Uterus (tissue), 4 donors: Measurements from ENCODE around the gene CAMTA1. TPM values are rescaled to one million over a fixed set of nuclear protein-coding genes. Genes with fewer than 3 reads are reported as not detected.

Experiments used
- DNase-seq, 2 donors: peaks; one replicate each; pipeline ENCODE4 v3.0.0-alpha.2; 2019 to 2020
- H3K27ac ChIP-seq, 2 donors: fragments of 200-600 bp; sonication (generic); 1 replicate in 1 of 2; 2 replicates in 1 of 2; pipeline ENCODE4 v1.5.1; 2016 to 2018
- H3K27me3 ChIP-seq, 2 donors: fragments of 200-600 bp; sonication (generic); one replicate each; pipeline ENCODE4 v1.5.1; 2018 to 2019; ENCODE audit warnings: control low read depth in 1 of 2
- H3K36me3 ChIP-seq, 2 donors: fragments of 200-600 bp; sonication (generic); one replicate each; pipeline ENCODE4 v1.5.1; 2019; ENCODE audit warnings: control low read depth in 1 of 2
- H3K4me1 ChIP-seq, 2 donors: fragments of 200-600 bp; sonication (generic); one replicate each; pipeline ENCODE4 v1.5.1; 2018 to 2019; ENCODE audit warnings: control low read depth in 1 of 2
- H3K4me3 ChIP-seq, 2 donors: fragments of 200-600 bp; sonication (generic); 1 replicate in 1 of 2; 2 replicates in 1 of 2; pipeline ENCODE4 v1.5.1; 2018 to 2019; ENCODE audit warnings: mild to moderate bottlenecking in 1 of 2
- H3K9me3 ChIP-seq, 2 donors: fragments of 200-600 bp; sonication (generic); one replicate each; pipeline ENCODE4 v1.5.1; 2019; ENCODE audit warnings: control low read depth in 1 of 2
- POLR2A ChIP-seq, 2 donors: fragments of 450-650 bp; IDR thresholded peaks; one replicate each; pipeline ENCODE4 v1.6.1; 2016; ENCODE audit warnings: antibody characterized with exemption in 2 of 2, mild to moderate bottlenecking in 1 of 2, moderate library complexity in 1 of 2
- intact Hi-C: fragments of 100-400 bp; cut with DNase I; formaldehyde crosslinking; loops from one replicate; pipeline ENCODE4 v1.15.1; 2023; ENCODE audit warnings: low total_unique reads
- total RNA-seq, 4 donors: library from RNA; depleted of rRNA in 3 of 4; stranded (reverse); fragments of >200 nt in 3 of 4; gene quantifications; one replicate each; pipeline versions ENCODE4 v1.1.0 to v1.2.4, GENCODE V29; 2014 to 2023
- TF ChIP-seq, protein P1 (sequence below), 4 experiments: fragments of 200-600 bp in 2 of 4; fragments of 450-650 bp in 2 of 4; sonication (generic) in 2 of 4; IDR thresholded peaks; one replicate each; pipeline ENCODE4 v1.5.1; 2016 to 2019; ENCODE audit warnings: antibody characterized with exemption in 4 of 4, mild to moderate bottlenecking in 2 of 4, moderate library complexity in 1 of 4
- donor health status: DM: yes; HTN: yes; CAD: no.

Gene CAMTA1
- total RNA-seq, 4 donors from 2014 or later = 29.7 to 427 (median 64.8) TPM

DNA sequence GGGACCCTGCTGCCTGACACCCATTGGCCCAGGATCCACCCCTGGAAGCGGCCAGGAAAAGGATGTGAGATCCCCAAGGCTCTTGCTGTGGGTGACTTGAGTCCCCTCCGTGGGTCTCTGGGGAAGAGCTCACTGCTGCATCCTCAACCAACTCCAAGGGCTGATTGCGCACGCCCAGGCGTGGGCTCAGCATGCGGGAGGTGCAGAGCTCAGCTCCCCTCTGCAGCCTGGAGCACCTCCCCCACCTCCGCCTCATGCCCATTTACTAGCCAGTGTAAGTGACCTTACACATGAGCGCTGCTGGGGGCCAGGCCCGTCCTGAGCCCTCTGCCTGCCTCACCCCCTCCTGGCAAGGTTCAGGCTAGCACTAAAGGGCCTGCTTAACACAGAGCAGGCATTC lies 847.4 kb downstream of the CAMTA1 start:
- H3K9me3 ChIP-seq = no peaks in the 10 kb centered on the region
- no peaks in the 10 kb centered on the region for H3K27me3 ChIP-seq
- intact Hi-C loops = no loop called here
- TF ChIP-seq, protein P1, sequence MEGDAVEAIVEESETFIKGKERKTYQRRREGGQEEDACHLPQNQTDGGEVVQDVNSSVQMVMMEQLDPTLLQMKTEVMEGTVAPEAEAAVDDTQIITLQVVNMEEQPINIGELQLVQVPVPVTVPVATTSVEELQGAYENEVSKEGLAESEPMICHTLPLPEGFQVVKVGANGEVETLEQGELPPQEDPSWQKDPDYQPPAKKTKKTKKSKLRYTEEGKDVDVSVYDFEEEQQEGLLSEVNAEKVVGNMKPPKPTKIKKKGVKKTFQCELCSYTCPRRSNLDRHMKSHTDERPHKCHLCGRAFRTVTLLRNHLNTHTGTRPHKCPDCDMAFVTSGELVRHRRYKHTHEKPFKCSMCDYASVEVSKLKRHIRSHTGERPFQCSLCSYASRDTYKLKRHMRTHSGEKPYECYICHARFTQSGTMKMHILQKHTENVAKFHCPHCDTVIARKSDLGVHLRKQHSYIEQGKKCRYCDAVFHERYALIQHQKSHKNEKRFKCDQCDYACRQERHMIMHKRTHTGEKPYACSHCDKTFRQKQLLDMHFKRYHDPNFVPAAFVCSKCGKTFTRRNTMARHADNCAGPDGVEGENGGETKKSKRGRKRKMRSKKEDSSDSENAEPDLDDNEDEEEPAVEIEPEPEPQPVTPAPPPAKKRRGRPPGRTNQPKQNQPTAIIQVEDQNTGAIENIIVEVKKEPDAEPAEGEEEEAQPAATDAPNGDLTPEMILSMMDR (IDR thresholded peaks at IDR 0.05) = no peak
- TF ChIP-seq POLR2A (IDR thresholded peaks at IDR 0.05) = no peak
- H3K4me1 ChIP-seq = no peaks in the 10 kb centered on the region
- no peak overlapping the region for H3K4me3 ChIP-seq
- no peaks in the 10 kb centered on the region for H3K36me3 ChIP-seq
- H3K27ac ChIP-seq = no peak overlapping the region
- DNase-seq = no peak

DNA sequence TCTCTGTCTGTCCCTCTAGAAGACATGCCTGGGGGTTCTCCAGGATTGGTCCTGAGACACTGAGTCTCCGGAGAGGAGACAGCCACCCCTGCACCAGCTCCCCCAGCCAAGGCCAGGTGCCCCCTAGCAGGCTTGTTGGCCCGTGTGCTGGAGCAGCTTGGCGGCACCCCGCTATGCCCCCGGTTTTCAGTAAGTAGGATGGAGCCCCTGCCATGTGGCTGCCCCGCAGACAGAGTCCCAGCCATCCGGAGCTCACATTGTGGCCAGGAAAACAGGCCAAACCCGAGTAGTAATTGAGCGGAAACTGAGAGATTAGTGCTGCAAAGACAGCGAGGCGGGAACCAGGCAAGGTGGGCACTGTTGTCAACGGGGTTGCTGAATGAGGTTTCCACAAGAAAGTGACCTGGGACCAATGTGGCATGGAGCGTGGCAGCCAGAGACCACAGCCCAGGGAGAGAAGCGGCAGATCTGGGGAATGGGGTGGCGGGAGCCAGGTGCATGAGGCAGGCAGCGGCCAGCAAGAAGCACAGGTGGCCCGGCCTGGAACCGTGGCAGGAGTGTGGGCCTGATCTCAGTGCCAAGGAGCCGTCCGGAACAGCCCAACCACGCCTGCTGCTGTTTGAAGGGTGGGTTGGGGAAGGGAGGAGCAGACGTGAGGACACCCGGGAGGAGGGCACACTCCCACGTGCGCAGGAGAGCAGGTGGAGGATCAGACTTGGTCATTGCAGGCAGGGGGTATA lies 848.4 kb downstream of the CAMTA1 start:
- H3K36me3 ChIP-seq = no peaks in the 10 kb centered on the region
- TF ChIP-seq POLR2A (IDR thresholded peaks at IDR 0.05) = no peak
- TF ChIP-seq, protein P1 (IDR thresholded peaks at IDR 0.05) = no peak
- no peaks in the 10 kb centered on the region for H3K4me1 ChIP-seq
- DNase-seq = no peak
- H3K4me3 ChIP-seq = no peak overlapping the region
- H3K9me3 ChIP-seq = no peaks in the 10 kb centered on the region
- intact Hi-C loops = no loop called here
- no peak overlapping the region for H3K27ac ChIP-seq
- no peaks in the 10 kb centered on the region for H3K27me3 ChIP-seq

DNA sequence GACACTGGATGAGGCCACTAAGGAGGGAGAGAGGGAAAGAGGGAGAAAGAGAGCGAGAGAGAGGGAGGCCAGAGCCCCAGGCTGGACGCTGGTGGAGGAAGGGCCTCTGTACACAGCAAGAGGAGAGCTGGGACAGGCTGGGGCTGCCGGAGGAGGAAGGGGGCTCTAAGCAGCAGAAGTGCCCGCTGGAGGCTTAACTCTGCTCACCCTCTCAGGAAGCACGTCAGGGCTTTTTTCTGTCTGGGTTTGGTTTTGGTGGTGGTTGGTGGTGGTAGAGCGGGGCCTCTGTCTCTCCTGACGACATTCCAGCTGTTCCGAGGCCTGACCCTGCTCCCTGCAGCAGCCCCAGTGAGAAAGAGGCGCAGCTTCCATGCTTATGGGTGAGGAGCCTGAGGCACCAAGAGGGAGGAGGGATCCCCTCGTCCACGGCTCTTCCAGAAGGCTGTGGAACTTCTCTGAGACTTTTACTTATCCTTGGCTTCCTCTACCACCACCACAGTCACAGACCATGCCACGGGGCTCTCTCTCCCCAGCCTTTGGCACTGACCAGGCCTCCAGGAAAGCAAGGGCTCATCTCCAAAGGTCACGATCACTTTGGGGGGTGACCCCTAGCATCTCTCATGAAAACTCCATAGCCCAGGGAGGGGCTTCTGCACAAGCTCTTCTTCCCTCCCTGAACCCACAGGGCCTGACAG lies 849.4 kb downstream of the CAMTA1 start:
- H3K27me3 ChIP-seq = no peaks in the 10 kb centered on the region
- no peaks in the 10 kb centered on the region for H3K9me3 ChIP-seq
- H3K4me3 ChIP-seq = no peak overlapping the region
- intact Hi-C loops = no loop called here
- H3K36me3 ChIP-seq = no peaks in the 10 kb centered on the region
- TF ChIP-seq POLR2A (IDR thresholded peaks at IDR 0.05) = no peak
- TF ChIP-seq, protein P1 (IDR thresholded peaks at IDR 0.05) = no peak
- H3K27ac ChIP-seq = no peak overlapping the region
- no peak for DNase-seq
- H3K4me1 ChIP-seq = no peaks in the 10 kb centered on the region

DNA sequence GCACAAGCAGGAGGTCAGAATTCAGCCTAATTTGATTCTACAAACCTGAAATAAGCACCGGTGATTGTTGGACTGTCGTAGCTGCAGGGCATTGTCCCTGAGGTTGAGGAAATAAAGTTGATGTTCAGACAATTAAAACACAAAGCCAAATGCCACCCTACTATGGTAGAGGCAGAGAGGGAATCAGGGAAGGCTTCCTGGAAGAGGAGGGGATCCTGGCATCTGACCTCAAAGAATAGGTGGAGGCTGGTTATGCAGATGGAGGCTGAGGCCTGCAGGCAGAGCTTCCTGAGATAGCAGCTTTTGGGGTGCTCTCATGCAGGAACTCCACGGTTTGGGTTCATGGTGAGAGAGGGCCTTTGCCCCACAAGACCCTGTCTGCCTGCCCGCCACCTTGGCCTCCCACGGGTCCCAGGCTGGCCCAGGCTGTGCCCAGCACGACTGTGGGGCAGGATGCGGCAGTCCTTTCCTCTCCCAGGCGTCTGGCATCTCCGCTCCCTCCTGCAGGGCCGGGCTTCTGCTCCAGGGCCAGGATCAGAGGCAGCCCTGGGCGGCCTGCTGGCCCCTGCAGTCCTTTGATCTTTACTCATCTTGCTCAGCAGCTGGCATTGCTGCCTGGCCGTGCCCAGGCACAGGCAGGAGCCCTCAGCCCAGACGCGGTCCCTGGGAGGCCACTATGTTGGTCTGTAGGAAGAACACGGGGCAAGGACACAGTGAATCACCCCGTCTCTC lies 851.7 kb downstream of the CAMTA1 start:
- Histone ChIP-seq H3K4me3 (no peak overlapping the region), H3K36me3 (no peaks in the 10 kb centered on the region), H3K27me3 (no peaks in the 10 kb centered on the region), H3K9me3 (no peaks in the 10 kb centered on the region), H3K27ac (no peak overlapping the region), H3K4me1 (no peaks in the 10 kb centered on the region)
- no peak for TF ChIP-seq POLR2A (IDR thresholded peaks at IDR 0.05)
- TF ChIP-seq, protein P1 (IDR thresholded peaks at IDR 0.05) = no peak
- DNase-seq = no peak
- intact Hi-C loops = no loop called here

DNA sequence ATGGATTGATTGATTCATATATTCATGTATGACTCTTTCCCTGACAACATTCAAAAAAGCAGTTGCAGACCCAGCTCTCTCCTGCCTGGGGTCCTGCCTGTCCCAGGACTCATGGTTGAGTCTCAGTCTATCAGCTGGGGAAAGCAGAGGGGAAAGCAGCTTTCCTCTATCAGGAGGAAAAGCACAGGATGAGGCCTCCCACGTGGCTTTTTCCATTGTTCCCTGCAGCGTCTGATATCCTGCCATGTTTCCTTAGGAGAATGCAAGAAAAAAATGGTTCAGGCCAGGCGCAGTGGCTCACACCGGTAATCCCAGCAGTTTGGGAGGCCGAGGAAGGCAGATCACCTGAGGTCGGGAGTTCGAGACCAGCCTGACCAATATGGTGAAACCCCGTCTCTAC lies 852.8 kb downstream of the CAMTA1 start:
- Histone ChIP-seq H3K27ac (no peak overlapping the region), H3K27me3 (no peaks in the 10 kb centered on the region), H3K9me3 (no peaks in the 10 kb centered on the region), H3K4me1 (no peaks in the 10 kb centered on the region), H3K4me3 (no peak overlapping the region), H3K36me3 (no peaks in the 10 kb centered on the region)
- no peak for DNase-seq
- intact Hi-C loops = no loop called here
- TF ChIP-seq, protein P1 (IDR thresholded peaks at IDR 0.05) = no peak
- no peak for TF ChIP-seq POLR2A (IDR thresholded peaks at IDR 0.05)
